ENCODE data around the gene ASPRV1. TPM values are rescaled to one million over a fixed set of nuclear protein-coding genes. Genes with fewer than 3 reads are reported as not detected.
A peak's percentile ranks its signal among the peaks of the same experiment; 100 is the strongest.

Gene ASPRV1
- total and polyA plus RNA-seq, 5 donors from 2014 or later: 0.62 to 1.7 (median 1.1) TPM

DNA sequence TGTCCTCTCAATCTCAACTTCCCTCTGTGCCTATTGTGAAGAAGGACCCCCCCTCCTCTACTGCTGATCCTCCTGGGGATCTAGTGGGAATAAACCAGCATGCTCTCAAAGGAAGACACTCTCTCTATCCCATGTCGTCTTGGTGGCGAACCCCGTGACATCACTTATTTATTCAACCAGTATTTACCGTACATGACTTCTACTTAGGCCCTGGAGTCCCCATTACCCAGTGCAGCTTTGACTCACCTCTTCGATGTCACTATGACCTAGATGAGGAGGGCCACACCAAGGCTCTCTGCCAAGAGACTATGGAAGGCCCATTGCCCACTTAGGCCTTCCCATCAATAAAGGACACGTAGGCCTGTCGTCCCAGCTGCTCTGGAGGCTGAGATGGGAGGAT lies 16.7 kb downstream of the ASPRV1 start:
- ATAC-seq (ENCODE audit: low read depth in 2 of 2) (no peak), DNase-seq (no peak)
- H3K4me1 ChIP-seq (ENCODE audit: control insufficient read depth, insufficient read depth, low read length, poor library complexity, severe bottlenecking): peaks cover 15% of the 10 kb centered on the region
- H3K4me3 ChIP-seq (ENCODE audit: low read depth, low read length): no peak overlapping the region
- Mint-ChIP-seq H3K27me3 (no peaks in the 10 kb centered on the region), H3K36me3 (peaks cover 22% of the 10 kb centered on the region), H3K4me1 (peaks cover 7 to 25% (median 17%) of the 10 kb centered on the region in 4 donors), H3K4me3 (no peak overlapping the region), H3K27ac (peak overlapping the region in 1 of 3 donors; percentile 72), H3K9me3 (peaks cover 0 to 2% (median 0%) of the 10 kb centered on the region in 7 donors)
- no peak overlapping the region for H3K27ac ChIP-seq (ENCODE audit: insufficient read depth, low read length, poor library complexity, severe bottlenecking)
- H3K27me3 ChIP-seq (ENCODE audit: control insufficient read depth, insufficient read depth, low read length): no peaks in the 10 kb centered on the region
- H3K36me3 ChIP-seq (ENCODE audit: control insufficient read depth, insufficient read depth, low read length): peaks cover 26% of the 10 kb centered on the region
- H3K9me3 ChIP-seq (ENCODE audit: control insufficient read depth in 2 of 2, low read length in 2 of 2): no peaks in the 10 kb centered on the region

DNA sequence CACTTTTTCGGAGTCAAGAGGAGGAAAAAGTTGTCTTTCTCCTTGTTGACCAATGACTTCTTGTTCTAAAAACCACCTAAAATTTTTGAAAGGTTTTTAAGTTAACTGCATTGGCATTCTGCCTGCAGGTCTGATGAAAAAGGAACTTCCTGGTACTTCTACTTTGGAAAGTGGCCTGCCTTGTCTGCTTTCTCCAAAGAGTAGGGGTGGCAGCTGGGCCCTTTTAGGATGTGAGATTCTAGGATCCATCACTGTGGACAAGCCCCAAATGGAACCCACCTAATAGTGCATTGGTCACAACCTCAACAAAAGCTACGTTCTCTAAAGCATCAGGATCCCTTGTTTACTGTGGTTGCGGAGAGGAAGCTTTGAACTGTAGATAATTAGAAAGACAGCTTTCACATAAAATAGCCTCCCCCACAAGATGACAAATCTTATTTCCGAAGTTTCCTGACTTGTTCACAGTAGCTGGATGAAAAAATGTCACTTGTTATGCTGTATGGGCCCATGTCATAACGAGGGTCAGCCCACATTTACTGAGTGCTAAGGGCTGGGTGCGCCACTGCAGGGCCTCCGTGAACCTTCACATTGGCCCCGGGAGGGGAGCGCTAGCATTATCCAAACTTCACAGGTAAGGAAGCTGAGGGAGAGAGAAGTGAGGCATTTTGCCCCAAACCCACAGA lies 17.4 kb downstream of the ASPRV1 start:
- H3K4me1 ChIP-seq (ENCODE audit: control insufficient read depth, insufficient read depth, low read length, poor library complexity, severe bottlenecking): peaks cover 15% of the 10 kb centered on the region
- Mint-ChIP-seq H3K36me3 (peaks cover 28% of the 10 kb centered on the region), H3K27ac (peak overlapping the region in 1 of 3 donors; percentile 81), H3K4me1 (peaks cover 7 to 25% (median 17%) of the 10 kb centered on the region in 4 donors), H3K4me3 (peak overlapping the region in 1 of 4 donors; percentile 59), H3K27me3 (no peaks in the 10 kb centered on the region), H3K9me3 (peaks cover 0 to 2% (median 0%) of the 10 kb centered on the region in 7 donors)
- ATAC-seq (ENCODE audit: low read depth in 2 of 2): no peak
- H3K27me3 ChIP-seq (ENCODE audit: control insufficient read depth, insufficient read depth, low read length): no peaks in the 10 kb centered on the region
- no peak overlapping the region for H3K4me3 ChIP-seq (ENCODE audit: low read depth, low read length)
- H3K27ac ChIP-seq (ENCODE audit: insufficient read depth, low read length, poor library complexity, severe bottlenecking): no peak overlapping the region
- H3K36me3 ChIP-seq (ENCODE audit: control insufficient read depth, insufficient read depth, low read length): peaks cover 34% of the 10 kb centered on the region
- no peaks in the 10 kb centered on the region for H3K9me3 ChIP-seq (ENCODE audit: control insufficient read depth in 2 of 2, low read length in 2 of 2)
- DNase-seq: no peak

DNA sequence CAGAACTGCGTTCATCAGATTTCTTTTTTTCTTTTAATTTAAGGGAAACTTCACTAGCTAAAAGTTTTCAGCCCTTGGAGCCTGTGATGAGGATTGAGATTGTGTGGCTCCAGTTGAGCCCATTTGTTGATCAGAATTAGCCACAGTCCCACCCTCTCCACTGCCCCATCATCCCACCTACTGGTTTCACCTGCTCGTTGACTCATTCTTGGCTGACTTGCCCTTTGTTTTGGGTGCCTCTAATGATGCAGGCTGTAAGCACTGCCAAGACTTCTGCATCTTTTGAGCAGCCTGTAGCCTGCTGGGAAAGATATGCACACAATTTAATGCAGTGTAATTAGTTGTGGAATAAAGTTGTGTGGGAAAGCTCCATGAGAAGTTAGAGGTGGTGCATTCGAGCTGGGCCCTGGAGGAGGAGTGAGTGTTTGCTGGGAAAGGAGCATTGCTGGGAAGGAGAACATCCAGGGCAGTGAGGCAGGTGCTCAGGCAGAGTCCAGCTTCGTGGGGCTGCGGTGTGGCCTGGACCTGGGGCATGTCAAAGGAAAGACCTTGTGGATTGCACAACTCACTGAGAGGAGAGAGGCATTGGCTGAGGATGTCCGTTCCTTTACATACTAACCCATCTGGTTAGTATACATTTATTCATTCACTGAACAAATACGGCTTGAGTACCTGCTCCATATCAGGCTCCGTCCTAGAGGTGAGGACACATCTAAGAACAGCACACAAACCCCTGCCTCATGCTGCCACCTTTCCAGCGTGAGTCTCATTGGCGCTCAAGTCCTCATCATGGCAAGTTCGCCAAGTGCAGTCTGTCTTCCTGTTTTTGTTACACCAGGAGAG lies 18.2 kb downstream of the ASPRV1 start:
- Histone ChIP-seq H3K27ac (ENCODE audit: insufficient read depth, low read length, poor library complexity, severe bottlenecking) (no peak overlapping the region), H3K4me1 (ENCODE audit: control insufficient read depth, insufficient read depth, low read length, poor library complexity, severe bottlenecking) (peaks cover 15% of the 10 kb centered on the region), H3K4me3 (ENCODE audit: low read depth, low read length) (no peak overlapping the region), H3K36me3 (ENCODE audit: control insufficient read depth, insufficient read depth, low read length) (peaks cover 41% of the 10 kb centered on the region), H3K27me3 (ENCODE audit: control insufficient read depth, insufficient read depth, low read length) (no peaks in the 10 kb centered on the region), H3K9me3 (ENCODE audit: control insufficient read depth in 2 of 2, low read length in 2 of 2) (no peaks in the 10 kb centered on the region)
- Mint-ChIP-seq H3K4me3 (no peak overlapping the region), H3K4me1 (peaks cover 7 to 25% (median 17%) of the 10 kb centered on the region in 4 donors), H3K36me3 (peaks cover 36% of the 10 kb centered on the region), H3K27ac (peak overlapping the region in 1 of 3 donors; percentile 65), H3K9me3 (peaks cover 0 to 2% (median 0%) of the 10 kb centered on the region in 7 donors), H3K27me3 (no peaks in the 10 kb centered on the region)
- ATAC-seq (ENCODE audit: low read depth in 2 of 2) (no peak), DNase-seq (no peak)

DNA sequence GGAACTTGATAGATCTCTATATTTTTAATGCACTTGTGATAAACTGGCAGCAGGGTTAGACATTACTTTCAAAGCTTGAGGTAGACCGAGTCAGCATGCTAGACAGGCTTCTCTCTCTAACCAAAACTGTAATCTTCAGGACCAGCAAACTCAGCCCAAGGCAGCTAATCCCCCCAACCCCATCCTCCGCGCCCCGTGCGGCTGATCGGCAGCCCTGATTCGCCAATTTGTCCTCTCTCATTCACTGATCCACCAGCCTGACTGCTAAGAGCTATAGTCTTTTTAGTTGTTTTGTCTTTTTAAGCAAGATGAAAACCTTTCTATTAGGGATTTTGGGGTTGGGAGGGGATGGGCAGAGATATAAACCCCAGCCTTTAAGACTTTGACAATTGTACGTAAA lies 20.7 kb downstream of the ASPRV1 start:
- Histone ChIP-seq H3K36me3 (ENCODE audit: control insufficient read depth, insufficient read depth, low read length) (peaks cover 64% of the 10 kb centered on the region), H3K27ac (ENCODE audit: insufficient read depth, low read length, poor library complexity, severe bottlenecking) (no peak overlapping the region), H3K4me3 (ENCODE audit: low read depth, low read length) (no peak overlapping the region), H3K4me1 (ENCODE audit: control insufficient read depth, insufficient read depth, low read length, poor library complexity, severe bottlenecking) (peaks cover under 1% of the 10 kb centered on the region), H3K27me3 (ENCODE audit: control insufficient read depth, insufficient read depth, low read length) (no peaks in the 10 kb centered on the region), H3K9me3 (ENCODE audit: control insufficient read depth in 2 of 2, low read length in 2 of 2) (no peaks in the 10 kb centered on the region)
- Mint-ChIP-seq H3K4me1 (peaks cover 0 to 8% (median 5%) of the 10 kb centered on the region in 4 donors), H3K9me3 (no peaks in the 10 kb centered on the region), H3K27ac (peak overlapping the region in 2 of 3 donors; percentile 56 to 83), H3K27me3 (no peaks in the 10 kb centered on the region), H3K36me3 (peaks cover 58% of the 10 kb centered on the region), H3K4me3 (no peak overlapping the region)
- ATAC-seq (ENCODE audit: low read depth in 2 of 2) (no peak), DNase-seq (no peak)

DNA sequence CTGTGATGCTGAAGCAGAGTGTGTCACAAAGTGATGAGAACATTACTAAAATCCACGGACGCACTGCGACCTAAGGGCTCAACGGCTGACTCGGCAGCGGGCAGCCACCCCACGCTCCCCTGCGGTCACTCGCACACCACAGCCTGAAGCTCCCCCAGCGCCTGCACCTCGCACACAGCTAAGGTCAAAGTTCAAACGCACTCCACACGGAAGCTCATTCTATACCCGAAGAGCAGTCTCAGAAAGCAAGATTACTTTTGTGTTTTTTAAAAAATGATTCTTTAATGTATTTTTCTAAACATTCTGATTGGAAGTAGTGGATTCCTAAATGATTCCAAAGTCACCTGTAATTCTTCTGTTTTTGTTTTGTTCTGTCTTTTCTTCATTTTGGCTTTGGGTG lies 21.7 kb downstream of the ASPRV1 start:
- no peaks in the 10 kb centered on the region for H3K9me3 Mint-ChIP-seq
- DNase-seq (no peak), ATAC-seq (ENCODE audit: low read depth in 2 of 2) (no peak)
- Histone ChIP-seq H3K27me3 (ENCODE audit: control insufficient read depth, insufficient read depth, low read length) (no peaks in the 10 kb centered on the region), H3K36me3 (ENCODE audit: control insufficient read depth, insufficient read depth, low read length) (peaks cover 73% of the 10 kb centered on the region), H3K27ac (ENCODE audit: insufficient read depth, low read length, poor library complexity, severe bottlenecking) (no peak overlapping the region), H3K4me1 (ENCODE audit: control insufficient read depth, insufficient read depth, low read length, poor library complexity, severe bottlenecking) (no peaks in the 10 kb centered on the region), H3K9me3 (ENCODE audit: control insufficient read depth in 2 of 2, low read length in 2 of 2) (no peaks in the 10 kb centered on the region), H3K4me3 (ENCODE audit: low read depth, low read length) (no peak overlapping the region)
- peaks cover 0 to 4% (median 1%) of the 10 kb centered on the region in 4 donors for H3K4me1 Mint-ChIP-seq
- H3K27me3 Mint-ChIP-seq: no peaks in the 10 kb centered on the region
- H3K27ac Mint-ChIP-seq: no peak overlapping the region
- H3K36me3 Mint-ChIP-seq: peaks cover 62% of the 10 kb centered on the region
- no peak overlapping the region for H3K4me3 Mint-ChIP-seq

DNA sequence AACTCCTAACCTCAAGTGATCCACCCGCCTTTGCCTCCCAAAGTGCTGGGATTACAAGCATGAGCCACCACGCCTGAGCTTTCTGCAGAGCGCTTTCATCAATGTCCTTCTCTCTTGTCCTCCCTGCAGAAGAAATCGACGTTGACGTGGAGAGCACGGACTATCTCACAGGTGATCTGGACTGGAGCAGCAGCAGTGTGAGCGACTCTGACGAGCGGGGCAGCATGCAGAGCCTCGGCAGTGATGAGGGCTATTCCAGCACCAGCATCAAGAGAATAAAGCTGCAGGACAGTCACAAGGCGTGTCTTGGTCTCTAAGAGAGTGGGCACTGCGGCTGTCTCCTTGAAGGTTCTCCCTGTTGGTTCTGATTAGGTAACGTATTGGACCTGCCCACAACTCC lies 23.5 kb downstream of the ASPRV1 start:
- H3K27ac Mint-ChIP-seq: no peak overlapping the region
- H3K9me3 ChIP-seq (ENCODE audit: control insufficient read depth in 2 of 2, low read length in 2 of 2): no peaks in the 10 kb centered on the region
- ATAC-seq (ENCODE audit: low read depth in 2 of 2): no peak

DNA sequence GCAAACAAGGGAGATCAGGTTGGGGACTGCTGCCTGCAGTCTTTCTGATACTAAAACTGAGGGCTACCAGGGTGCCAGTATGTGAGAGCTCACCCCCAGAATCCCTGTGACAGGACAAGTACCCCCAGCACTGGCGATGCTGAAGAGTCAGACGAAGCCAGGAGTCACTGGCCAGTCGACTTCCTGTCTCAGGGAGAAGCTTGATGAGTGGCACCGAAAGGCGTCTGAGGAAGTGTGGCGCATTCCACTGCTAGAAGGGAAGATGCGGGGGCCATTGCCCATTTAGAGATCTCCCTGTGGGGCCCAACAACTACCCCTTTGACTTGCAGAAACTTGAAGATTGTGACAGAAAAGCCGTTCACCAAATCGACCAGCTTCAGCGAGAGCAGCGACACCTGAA lies 24.5 kb downstream of the ASPRV1 start:
- Mint-ChIP-seq H3K27ac (peak overlapping the region in 1 of 3 donors; percentile 52), H3K36me3 (peaks cover 59% of the 10 kb centered on the region), H3K4me1 (peaks cover 5 to 16% (median 8%) of the 10 kb centered on the region in 4 donors), H3K4me3 (no peak overlapping the region), H3K27me3 (no peaks in the 10 kb centered on the region), H3K9me3 (no peaks in the 10 kb centered on the region)
- no peaks in the 10 kb centered on the region for H3K4me1 ChIP-seq (ENCODE audit: control insufficient read depth, insufficient read depth, low read length, poor library complexity, severe bottlenecking)
- H3K4me3 ChIP-seq (ENCODE audit: low read depth, low read length): no peak overlapping the region
- no peaks in the 10 kb centered on the region for H3K27me3 ChIP-seq (ENCODE audit: control insufficient read depth, insufficient read depth, low read length)
- H3K9me3 ChIP-seq (ENCODE audit: control insufficient read depth in 2 of 2, low read length in 2 of 2): no peaks in the 10 kb centered on the region
- peaks cover 65% of the 10 kb centered on the region for H3K36me3 ChIP-seq (ENCODE audit: control insufficient read depth, insufficient read depth, low read length)
- H3K27ac ChIP-seq (ENCODE audit: insufficient read depth, low read length, poor library complexity, severe bottlenecking): no peak overlapping the region
- DNase-seq (no peak), ATAC-seq (ENCODE audit: low read depth in 2 of 2) (no peak)

More for the DNA sequence above, 23.5 kb downstream of the ASPRV1 start:
- H3K36me3 Mint-ChIP-seq: peaks cover 57% of the 10 kb centered on the region
- no peak overlapping the region for H3K4me3 Mint-ChIP-seq
- H3K27ac ChIP-seq (ENCODE audit: insufficient read depth, low read length, poor library complexity, severe bottlenecking): no peak overlapping the region
- H3K4me1 Mint-ChIP-seq: peaks cover 2 to 10% (median 5%) of the 10 kb centered on the region in 4 donors
- DNase-seq: no peak
- H3K4me3 ChIP-seq (ENCODE audit: low read depth, low read length): no peak overlapping the region
- no peaks in the 10 kb centered on the region for H3K4me1 ChIP-seq (ENCODE audit: control insufficient read depth, insufficient read depth, low read length, poor library complexity, severe bottlenecking)
- H3K9me3 Mint-ChIP-seq: no peaks in the 10 kb centered on the region
- H3K36me3 ChIP-seq (ENCODE audit: control insufficient read depth, insufficient read depth, low read length): peaks cover 67% of the 10 kb centered on the region
- H3K27me3 Mint-ChIP-seq: no peaks in the 10 kb centered on the region
- no peaks in the 10 kb centered on the region for H3K27me3 ChIP-seq (ENCODE audit: control insufficient read depth, insufficient read depth, low read length)
